DND-41 (cell line): ENCODE measurements around the gene AGPAT1.
A peak's percentile ranks its signal among the peaks of the same experiment; 100 is the strongest.

Experiments used
- ATAC-seq: fragments of 200-7000 bp; cut with Tn5 transposase; 3 replicates; pipeline ENCODE4 v1.9.1; 2021; ENCODE audit warnings: low read depth; ENCODE audit not compliant: insufficient read depth
- DNase-seq: peaks from one replicate; pipeline ENCODE4 v3.0.0-alpha.2; 2020
- H2AFZ ChIP-seq: 2 replicates; pipeline ENCODE4 v1.6.0; 2012; ENCODE audit warnings: low read depth, low read length
- H3K27ac ChIP-seq: 2 replicates; pipeline ENCODE4 v1.5.1; 2012; ENCODE audit warnings: low read length, inconsistent platforms
- H3K27me3 ChIP-seq: fragments of 200-600 bp; sonication (generic); 2 replicates; pipeline ENCODE4 v1.6.0; 2012; ENCODE audit warnings: low read length, mild to moderate bottlenecking, inconsistent platforms; ENCODE audit not compliant: insufficient read depth, poor library complexity
- H3K36me3 ChIP-seq: 2 replicates; pipeline ENCODE4 v1.5.1; 2012; ENCODE audit warnings: low read length, inconsistent platforms; ENCODE audit not compliant: insufficient read depth
- H3K4me1 ChIP-seq: 2 replicates; pipeline ENCODE4 v1.5.1; 2012; ENCODE audit warnings: mild to moderate bottlenecking, low read length; ENCODE audit not compliant: insufficient read depth
- H3K4me2 ChIP-seq: 2 replicates; pipeline ENCODE4 v1.6.0; 2012; ENCODE audit warnings: mild to moderate bottlenecking, moderate library complexity, low read length, inconsistent platforms; ENCODE audit not compliant: insufficient read depth
- H3K4me3 ChIP-seq, 2 experiments: fragments of 200-600 bp in 1 of 2; shearing (Covaris generic) in 1 of 2; 2 replicates each; pipeline ENCODE4 v1.5.1; 2012 to 2016; ENCODE audit warnings: inconsistent platforms in 2 of 2, low read length in 2 of 2, mild to moderate bottlenecking in 2 of 2, low read depth in 1 of 2, moderate library complexity in 1 of 2
- H3K79me2 ChIP-seq: 2 replicates; pipeline ENCODE4 v1.6.0; 2012; ENCODE audit warnings: low read length, inconsistent platforms; ENCODE audit not compliant: insufficient read depth
- H3K9ac ChIP-seq: 2 replicates; pipeline ENCODE4 v1.6.0; 2012; ENCODE audit warnings: low read depth, mild to moderate bottlenecking, inconsistent platforms, low read length, moderate library complexity
- H3K9me3 ChIP-seq: 2 replicates; pipeline ENCODE4 v1.5.1; 2012; ENCODE audit warnings: low read length, moderate library complexity, mild to moderate bottlenecking, inconsistent platforms; ENCODE audit not compliant: insufficient read depth, severe bottlenecking
- H4K20me1 ChIP-seq: 2 replicates; pipeline ENCODE4 v1.6.0; 2012; ENCODE audit warnings: low read length; ENCODE audit not compliant: insufficient read depth
- CTCF ChIP-seq: IDR thresholded peaks from 2 replicates; pipeline ENCODE4 v1.5.1; 2012; ENCODE audit warnings: borderline replicate concordance, low read length, moderate library complexity, mild to moderate bottlenecking; ENCODE audit not compliant: poor library complexity, severe bottlenecking; ENCODE audit errors: extremely low read depth
- EZH2 ChIP-seq: IDR thresholded peaks from 3 replicates; pipeline ENCODE4 v1.6.1; 2012; ENCODE audit warnings: borderline replicate concordance, low read depth, mild to moderate bottlenecking, moderate library complexity, low read length, inconsistent platforms; ENCODE audit not compliant: severe bottlenecking

Gene AGPAT1

DNA sequence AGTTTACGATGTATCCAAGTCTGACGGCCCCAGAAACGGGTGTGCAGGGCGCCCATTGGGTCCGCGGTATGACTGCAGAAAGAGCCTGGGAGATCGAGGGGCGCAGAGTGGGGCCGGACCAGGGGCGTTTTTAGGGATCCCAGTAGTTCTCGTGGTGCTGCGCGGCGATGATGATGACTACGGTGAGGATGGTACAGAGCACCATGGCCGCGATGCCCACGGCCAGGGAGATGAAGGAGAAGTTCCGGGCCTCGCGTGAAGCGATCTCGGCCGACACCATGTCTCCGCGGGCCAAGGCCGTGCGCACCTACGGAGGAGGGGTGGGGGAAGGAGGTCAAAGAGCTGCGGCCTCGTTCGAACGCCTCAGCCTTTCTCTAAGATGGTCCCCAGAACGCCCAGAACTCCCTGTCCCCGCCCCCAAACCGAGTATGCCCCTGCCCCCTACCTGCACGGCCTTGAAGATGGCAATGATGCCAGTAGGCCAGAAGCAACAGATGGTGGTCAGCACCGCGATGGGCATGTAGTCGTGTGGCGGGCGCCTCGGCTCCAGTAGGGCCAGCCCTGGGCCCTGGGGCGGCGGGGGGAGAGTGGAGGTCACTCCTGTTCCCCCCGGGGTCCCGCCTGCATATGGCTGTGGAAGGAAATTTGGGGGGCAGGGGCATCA lies 26.7 kb downstream of the AGPAT1 start:
- H3K36me3 ChIP-seq = no peaks in the 10 kb centered on the region
- no peaks in the 10 kb centered on the region for H4K20me1 ChIP-seq
- H3K79me2 ChIP-seq = peaks cover 2% of the 10 kb centered on the region
- no peak overlapping the region for H3K4me2 ChIP-seq
- H3K27me3 ChIP-seq = peaks cover 15% of the 10 kb centered on the region
- no peak overlapping the region for H3K27ac ChIP-seq
- no peak overlapping the region for H3K9ac ChIP-seq
- H3K9me3 ChIP-seq = no peaks in the 10 kb centered on the region
- ATAC-seq = no peak
- no peak for DNase-seq
- peaks cover 10% of the 10 kb centered on the region for H3K4me1 ChIP-seq
- TF ChIP-seq EZH2 = no peak
- H2AFZ ChIP-seq = no peak overlapping the region
- no peak overlapping the region for H3K4me3 ChIP-seq

DNA sequence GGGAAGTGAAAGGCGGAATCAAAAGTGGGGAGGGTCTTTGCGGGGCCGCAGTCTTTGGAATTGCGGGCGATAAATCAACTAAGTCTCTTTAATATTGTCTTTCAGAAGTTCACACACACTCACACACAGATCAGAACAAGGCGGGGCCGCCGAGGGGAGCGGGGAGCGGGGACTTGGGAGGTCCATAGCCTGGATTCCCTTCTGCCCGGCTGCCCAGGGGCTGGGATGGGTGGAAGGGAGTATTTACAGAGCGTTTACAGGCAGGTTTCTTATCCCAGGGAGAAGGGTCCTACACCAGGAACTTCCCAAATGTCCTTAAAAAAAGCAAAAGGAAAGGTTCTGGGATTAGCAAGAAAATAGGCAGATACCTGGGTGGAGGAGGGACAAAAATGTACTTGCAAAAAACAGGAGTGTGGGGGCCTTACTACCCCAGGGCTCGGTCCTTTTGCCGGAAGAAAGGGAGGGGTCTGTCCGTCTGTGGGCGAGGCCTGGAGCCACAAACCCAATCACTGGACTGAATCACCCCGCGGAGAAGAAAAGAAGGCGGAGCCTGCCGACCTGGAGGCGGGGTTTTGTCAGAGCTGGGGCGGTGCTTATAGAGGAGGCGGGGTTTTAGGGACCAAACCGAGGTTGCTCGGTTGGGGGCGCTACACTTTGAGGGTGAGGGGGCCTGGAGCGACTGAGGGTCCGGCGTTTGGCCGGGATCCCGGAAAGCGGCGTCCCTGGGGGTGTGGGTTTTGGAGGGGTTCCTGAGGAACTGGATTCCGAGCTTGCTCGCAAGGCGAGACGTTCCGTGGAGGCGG lies 27.4 kb downstream of the AGPAT1 start:
- no peak overlapping the region for H2AFZ ChIP-seq
- H3K27ac ChIP-seq = no peak overlapping the region
- no peaks in the 10 kb centered on the region for H3K9me3 ChIP-seq
- TF ChIP-seq CTCF = no peak
- TF ChIP-seq EZH2 = no peak
- H3K36me3 ChIP-seq = no peaks in the 10 kb centered on the region
- DNase-seq (no peak), ATAC-seq (no peak)
- H3K4me1 ChIP-seq = peaks cover 7% of the 10 kb centered on the region
- no peaks in the 10 kb centered on the region for H4K20me1 ChIP-seq
- H3K27me3 ChIP-seq = peaks cover 15% of the 10 kb centered on the region
- no peak overlapping the region for H3K9ac ChIP-seq
- H3K4me3 ChIP-seq = no peak overlapping the region
- H3K4me2 ChIP-seq = no peak overlapping the region
- no peaks in the 10 kb centered on the region for H3K79me2 ChIP-seq

DNA sequence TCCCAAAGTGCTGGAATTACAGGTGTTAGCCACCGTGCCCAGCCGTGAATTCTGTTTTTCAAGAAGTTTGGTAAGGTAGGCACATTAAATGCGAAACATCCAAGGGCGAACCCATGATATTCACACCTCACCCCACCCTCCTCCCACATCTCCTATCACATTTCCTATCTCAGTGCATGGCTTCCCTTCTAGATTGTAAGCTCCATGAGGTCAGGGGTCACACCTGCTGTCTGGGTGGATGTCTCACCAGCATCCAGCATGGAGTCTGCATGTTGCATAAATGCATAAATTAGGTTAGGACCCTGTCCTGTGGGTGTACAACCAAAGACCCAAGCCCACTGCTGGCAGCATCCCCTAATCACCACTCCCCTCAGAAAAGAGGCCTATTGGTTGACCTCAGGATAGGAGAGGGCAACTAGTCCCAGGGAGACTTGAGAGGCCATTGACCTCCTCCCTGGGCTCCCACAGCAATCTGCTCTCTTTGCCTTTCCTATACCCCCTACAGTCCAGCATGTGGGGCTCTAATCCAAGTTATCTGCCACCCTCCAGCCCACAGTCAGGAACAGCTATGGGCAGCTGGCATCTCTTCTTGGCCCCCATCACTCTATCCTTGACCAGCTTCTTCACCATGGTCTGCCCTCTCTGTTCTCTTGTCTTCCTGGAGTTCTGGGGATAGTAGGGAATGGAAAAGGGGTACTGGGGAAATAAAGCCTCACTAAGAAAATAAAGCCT lies 28.3 kb downstream of the AGPAT1 start:
- Histone ChIP-seq H3K4me1 (no peaks in the 10 kb centered on the region), H3K9me3 (no peaks in the 10 kb centered on the region), H2AFZ (no peak overlapping the region), H3K36me3 (no peaks in the 10 kb centered on the region), H3K27me3 (peaks cover 15% of the 10 kb centered on the region), H4K20me1 (no peaks in the 10 kb centered on the region), H3K4me2 (no peak overlapping the region), H3K27ac (no peak overlapping the region), H3K9ac (no peak overlapping the region), H3K79me2 (no peaks in the 10 kb centered on the region), H3K4me3 (no peak overlapping the region)
- no peak for TF ChIP-seq EZH2
- peak; percentile 23 for TF ChIP-seq CTCF
- ATAC-seq (no peak), DNase-seq (no peak)

GRCh38 chr6:32146687-32147086 lies 29.2 kb downstream of the AGPAT1 start:
- H3K27me3 ChIP-seq = peaks cover 15% of the 10 kb centered on the region
- H3K4me2 ChIP-seq = no peak overlapping the region
- DNase-seq = no peak
- H3K9me3 ChIP-seq = no peaks in the 10 kb centered on the region
- no peaks in the 10 kb centered on the region for H3K36me3 ChIP-seq
- H2AFZ ChIP-seq = no peak overlapping the region
- no peaks in the 10 kb centered on the region for H3K4me1 ChIP-seq
- no peak for TF ChIP-seq EZH2
- H3K9ac ChIP-seq = no peak overlapping the region
- ATAC-seq = no peak
- H3K79me2 ChIP-seq = no peaks in the 10 kb centered on the region
- no peaks in the 10 kb centered on the region for H4K20me1 ChIP-seq
- H3K27ac ChIP-seq = no peak overlapping the region
- no peak overlapping the region for H3K4me3 ChIP-seq
